Colonic mucosa (tissue), 4 donors: ENCODE results near the gene UBE3D. TPM values are rescaled to one million over a fixed set of nuclear protein-coding genes. Genes with fewer than 3 reads are reported as not detected.
"Not testable (repeated sequence)": the region's sequence is repeated elsewhere in the genome, so short reads cannot be mapped to it uniquely, and the experiment has no call there.

Experiments
- DNase-seq: peaks from one replicate; pipeline ENCODE4 v3.0.0-alpha.2; 2020
- H3K27ac ChIP-seq: fragments of 200-600 bp; one replicate; pipeline ENCODE4 v1.8.0; 2021
- H3K27me3 ChIP-seq: fragments of 200-600 bp; one replicate; pipeline ENCODE4 v1.8.0; 2021
- H3K36me3 ChIP-seq: fragments of 200-600 bp; one replicate; pipeline ENCODE4 v1.8.0; 2021
- H3K4me1 ChIP-seq: fragments of 200-600 bp; one replicate; pipeline ENCODE4 v1.8.0; 2021; ENCODE audit warnings: mild to moderate bottlenecking
- H3K4me3 ChIP-seq: fragments of 200-600 bp; one replicate; pipeline ENCODE4 v1.8.0; 2021
- H3K9ac ChIP-seq, 2 donors: one replicate each; pipeline ENCODE4 v1.7.0; 2013; ENCODE audit warnings: control low read depth in 2 of 2, low read depth in 2 of 2, low read length in 2 of 2
- H3K9me3 ChIP-seq: fragments of 200-600 bp; one replicate; pipeline ENCODE4 v1.8.0; 2021
- CTCF ChIP-seq: fragments of 200-600 bp; IDR thresholded peaks from one replicate; pipeline ENCODE4 v1.8.0; 2022; ENCODE audit warnings: antibody characterized with exemption, mild to moderate bottlenecking
- intact Hi-C: fragments of 100-400 bp; cut with DNase I; formaldehyde crosslinking; loops from one replicate; pipeline ENCODE4 v1.14.1; 2022
- total RNA-seq, 2 donors: library from RNA; stranded (reverse); fragmentation: NEBNext Ultra II Directional in 1 of 2; extraction: Animal tissue kit (Norgen Biotek cat#: 25700) in 1 of 2; gene quantifications; one replicate each; pipeline ENCODE4 v1.2.1, GENCODE V29; 2021
- donor health status: healthy.
- donor health status: DM: no; HTN: no; CAD: no.
- donor health status: DM: no; HTN: no; CAD: no.

The UBE3D gene
- total RNA-seq, 2 donors from 2014 or later = 3.6 to 3.8 TPM

- no peaks in the 10 kb centered on the region for H3K4me1 ChIP-seq
- no peak for DNase-seq
- no peak for TF ChIP-seq CTCF
- H3K27me3 ChIP-seq = no peaks in the 10 kb centered on the region
- H3K9ac ChIP-seq = no peak overlapping the region
- no peaks in the 10 kb centered on the region for H3K36me3 ChIP-seq
- H3K9me3 ChIP-seq = no peaks in the 10 kb centered on the region
- H3K27ac ChIP-seq = no peak overlapping the region
- H3K4me3 ChIP-seq = no peak overlapping the region
- intact Hi-C loops = no loop called here
Measured at GRCh38 chr6:82894653-82895259, 170.9 kb downstream of the UBE3D start.

- Histone ChIP-seq H3K36me3 (no peaks in the 10 kb centered on the region), H3K27me3 (no peaks in the 10 kb centered on the region), H3K27ac (no peak overlapping the region), H3K9me3 (no peaks in the 10 kb centered on the region), H3K4me3 (no peak overlapping the region), H3K9ac (no peak overlapping the region), H3K4me1 (no peaks in the 10 kb centered on the region)
- no peak for DNase-seq
- TF ChIP-seq CTCF = no peak
- intact Hi-C loops = no loop called here
Measured at GRCh38 chr6:82893889-82894652, 171.6 kb downstream of the UBE3D start.

GRCh38 chr6:82891503-82891902 lies 174.1 kb downstream of the UBE3D start:
- H3K4me3 ChIP-seq, H3K27me3 ChIP-seq, intact Hi-C loops, DNase-seq, H3K9ac ChIP-seq, H3K27ac ChIP-seq, H3K9me3 ChIP-seq, H3K4me1 ChIP-seq, H3K36me3 ChIP-seq: not testable (repeated sequence)

GRCh38 chr6:82891076-82891475 lies 174.6 kb downstream of the UBE3D start:
- no peak for TF ChIP-seq CTCF
- Histone ChIP-seq H3K4me1 (no peaks in the 10 kb centered on the region), H3K4me3 (no peak overlapping the region), H3K27ac (no peak overlapping the region), H3K9me3 (no peaks in the 10 kb centered on the region), H3K9ac (no peak overlapping the region), H3K27me3 (no peaks in the 10 kb centered on the region), H3K36me3 (no peaks in the 10 kb centered on the region)
- intact Hi-C loops = no loop called here
- no peak for DNase-seq

- Histone ChIP-seq H3K27ac (no peak overlapping the region), H3K9ac (no peak overlapping the region), H3K4me1 (no peaks in the 10 kb centered on the region), H3K36me3 (no peaks in the 10 kb centered on the region), H3K4me3 (no peak overlapping the region), H3K27me3 (no peaks in the 10 kb centered on the region), H3K9me3 (no peaks in the 10 kb centered on the region)
- no peak for DNase-seq
- intact Hi-C loops = no loop called here
- TF ChIP-seq CTCF = no peak
Measured at GRCh38 chr6:82890240-82890639, 175.4 kb downstream of the UBE3D start.

GRCh38 chr6:82889143-82889542 lies 176.5 kb downstream of the UBE3D start:
- TF ChIP-seq CTCF = no peak
- Histone ChIP-seq H3K36me3 (no peaks in the 10 kb centered on the region), H3K9me3 (no peaks in the 10 kb centered on the region), H3K27ac (no peak overlapping the region), H3K4me3 (no peak overlapping the region), H3K4me1 (no peaks in the 10 kb centered on the region), H3K9ac (no peak overlapping the region), H3K27me3 (no peaks in the 10 kb centered on the region)
- DNase-seq = no peak
- intact Hi-C loops = no loop called here
